ENCODE data around the gene DICER1. TPM values are rescaled to one million over a fixed set of nuclear protein-coding genes. Genes with fewer than 3 reads are reported as not detected.
"Not testable (repeated sequence)": the region's sequence is repeated elsewhere in the genome, so short reads cannot be mapped to it uniquely, and the experiment has no call there.

DICER1 gene
- 14.0 and 19.5 TPM in 2 replicates for total RNA-seq (2014; rRNA removed; shearing (Covaris generic))

DNA sequence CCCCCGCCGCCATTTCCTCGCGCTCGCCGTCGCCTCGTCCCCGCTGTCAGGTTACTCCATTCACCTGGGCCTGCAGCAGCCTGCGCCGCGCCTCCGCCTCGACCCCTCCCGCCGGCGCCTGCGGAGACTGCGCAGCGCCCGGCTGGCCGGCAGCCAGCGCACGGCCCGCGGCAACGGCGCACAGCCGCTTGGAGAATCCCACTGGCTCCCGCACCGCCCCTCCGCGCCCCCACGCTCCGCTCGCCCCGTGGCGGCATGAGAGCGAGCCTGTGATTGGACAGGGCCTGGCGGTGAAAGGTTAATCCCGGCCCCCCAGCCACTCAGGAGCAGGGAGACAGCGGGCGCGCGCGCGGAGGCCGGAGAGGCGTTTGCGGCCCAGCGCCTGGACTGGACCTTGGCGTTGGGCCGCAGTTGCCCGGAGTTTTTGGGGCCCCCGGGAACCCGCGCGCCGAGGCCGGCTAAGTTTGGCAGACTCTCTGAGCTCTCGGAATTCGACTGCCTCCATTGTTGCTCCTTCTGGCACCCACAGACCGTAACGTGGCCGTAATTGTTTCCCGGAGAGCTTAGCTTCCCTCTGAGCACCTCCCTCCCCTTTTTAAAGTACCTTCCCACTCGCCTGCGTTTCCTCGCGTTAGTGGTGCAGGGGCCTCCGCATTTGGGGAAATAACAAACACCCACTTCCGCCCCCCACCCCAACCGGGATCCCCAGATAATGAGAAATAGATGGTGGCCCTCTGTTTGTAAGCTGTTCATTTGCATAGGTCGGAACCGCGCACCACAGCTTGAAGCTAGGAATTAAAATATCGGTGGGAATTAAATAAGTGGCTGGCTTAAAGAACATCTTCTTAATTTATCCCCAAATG is at the start of gene DICER1:
Gene DICER1 (minus strand): TSS at position 203 of the 863 bp plus-strand sequence. CDS start 24,071 bp downstream, outside the sequence.
- DNase-seq (ENCODE audit: low spot score) = peak; percentile 92

- DNase-seq (ENCODE audit: low spot score) = no peak
Observed at GRCh38 chr14:95206534-95206933, 49.2 kb upstream of the DICER1 start.

DNA sequence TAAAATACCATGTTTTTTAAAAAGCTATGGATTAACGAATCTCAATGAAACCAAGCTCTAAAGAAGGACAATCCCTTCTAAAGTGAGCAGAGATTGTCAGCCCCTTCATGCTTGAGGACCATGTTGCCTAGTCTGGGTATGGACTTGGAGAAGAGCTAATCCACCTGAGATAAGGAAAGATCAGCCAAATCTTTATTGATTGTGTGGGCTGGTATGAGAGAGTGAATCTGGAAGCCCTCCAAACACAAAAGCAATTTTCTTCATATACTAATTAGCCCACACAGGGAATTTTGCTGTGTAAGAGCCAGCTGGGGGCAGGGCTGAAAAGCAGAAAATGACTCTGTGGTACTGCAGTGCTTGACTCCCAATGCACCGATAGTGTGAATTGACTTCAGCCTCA is 47.4 kb upstream of the DICER1 start:
- no peak for DNase-seq (ENCODE audit: low spot score)

GRCh38 chr14:95201745-95202144 is 44.4 kb upstream of the DICER1 start:
- DNase-seq (ENCODE audit: low spot score) = not testable (repeated sequence)

GRCh38 chr14:95200404-95200803 is 43.1 kb upstream of the DICER1 start:
- DNase-seq (ENCODE audit: low spot score) = no peak

DNA sequence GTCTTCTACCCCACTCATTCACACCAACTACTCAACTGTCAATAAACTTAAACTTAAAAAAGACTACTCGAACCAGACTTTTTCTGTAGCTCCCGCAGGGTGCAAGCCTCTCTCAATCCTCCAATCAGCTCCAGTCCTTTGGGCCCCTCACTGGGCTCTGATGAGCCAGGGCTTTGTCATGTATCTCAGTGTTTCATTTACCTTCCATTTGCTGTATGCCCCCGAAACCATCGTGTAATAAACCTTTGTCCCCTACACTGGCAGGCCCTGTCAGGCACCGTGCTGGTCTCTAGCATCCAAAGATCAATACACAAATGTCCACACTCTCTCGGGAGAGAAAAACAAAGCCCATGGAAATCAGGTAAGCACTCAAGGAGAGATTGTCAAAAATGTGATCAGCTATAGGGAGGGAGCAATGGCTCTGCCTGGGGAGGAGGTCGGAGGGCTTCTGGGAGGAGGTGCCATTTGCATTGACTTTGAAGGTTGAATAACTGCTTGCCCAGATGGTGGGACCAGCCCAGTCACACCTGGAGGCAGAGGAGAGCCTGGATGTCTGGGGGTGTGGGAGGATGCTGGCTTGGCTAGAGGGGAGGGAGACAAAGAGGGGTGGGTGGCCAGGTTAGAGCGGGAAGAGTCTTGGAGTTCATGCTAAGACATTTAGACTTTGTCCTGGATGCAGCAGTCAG is 42.1 kb upstream of the DICER1 start:
- no peak for DNase-seq (ENCODE audit: low spot score)

GRCh38 chr14:95198320-95198719 is 41.0 kb upstream of the DICER1 start:
- DNase-seq (ENCODE audit: low spot score) = no peak

DNA sequence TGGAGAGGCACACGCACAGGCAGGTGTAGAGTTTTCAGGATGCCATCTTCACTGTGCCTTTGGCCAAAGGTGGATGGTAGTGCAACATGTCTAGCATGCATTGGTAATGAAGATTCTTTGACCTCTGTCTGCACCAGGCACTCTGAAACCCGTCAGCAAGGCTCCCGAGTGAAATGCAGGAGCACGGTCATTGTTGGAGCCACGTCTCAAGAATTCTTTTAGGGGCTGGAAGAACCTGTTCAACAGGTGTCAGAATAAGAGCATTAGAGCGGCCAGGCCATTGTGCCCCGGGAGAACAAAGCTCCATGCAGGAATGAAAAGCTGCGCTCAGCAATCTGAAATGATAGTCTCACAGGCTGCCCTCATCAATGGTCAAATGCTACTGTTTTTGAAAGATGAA is 40.2 kb upstream of the DICER1 start:
- DNase-seq (ENCODE audit: low spot score) = no peak

DNA sequence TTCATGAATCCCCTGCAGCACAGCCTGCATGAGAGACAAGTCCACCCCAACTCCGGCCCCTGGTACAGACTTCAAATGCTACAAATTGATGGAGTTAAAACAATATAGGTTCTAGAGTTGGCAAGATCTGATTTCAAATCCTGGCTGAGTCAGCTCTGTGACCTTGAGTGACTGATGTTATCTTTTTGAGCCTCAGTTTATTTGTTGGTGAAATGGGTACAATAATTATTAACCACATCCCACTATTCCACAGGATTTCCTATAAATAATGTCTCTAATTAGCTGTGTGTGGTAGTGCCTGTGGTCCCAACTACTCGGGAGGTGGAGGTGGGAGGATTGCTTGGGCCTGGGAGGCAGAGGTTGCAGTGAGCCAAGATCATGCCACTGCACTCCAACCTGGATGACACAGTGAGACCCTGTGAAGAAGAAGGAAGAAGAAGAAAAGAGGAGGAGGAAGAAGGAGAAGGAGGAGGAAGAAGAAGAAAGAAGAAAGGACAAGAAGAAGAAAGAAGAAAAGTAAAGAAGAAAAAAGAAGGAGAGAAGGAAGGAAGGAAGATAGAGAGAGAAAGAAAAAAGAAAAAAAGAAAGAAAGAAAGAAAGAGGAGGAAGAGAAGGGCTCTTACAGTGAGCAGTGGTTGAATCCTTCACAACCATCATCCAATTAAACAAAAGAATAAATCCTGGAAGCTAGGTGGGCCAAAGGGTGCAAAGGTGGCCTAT is 39.7 kb upstream of the DICER1 start:
- DNase-seq (ENCODE audit: low spot score) = no peak

GRCh38 chr14:95196268-95196667 is 38.9 kb upstream of the DICER1 start:
- DNase-seq (ENCODE audit: low spot score) = no peak

GRCh38 chr14:95195031-95195430 is 37.7 kb upstream of the DICER1 start:
- DNase-seq (ENCODE audit: low spot score) = no peak

GRCh38 chr14:95193081-95193480 is 35.8 kb upstream of the DICER1 start:
- DNase-seq (ENCODE audit: low spot score) = no peak

DNA sequence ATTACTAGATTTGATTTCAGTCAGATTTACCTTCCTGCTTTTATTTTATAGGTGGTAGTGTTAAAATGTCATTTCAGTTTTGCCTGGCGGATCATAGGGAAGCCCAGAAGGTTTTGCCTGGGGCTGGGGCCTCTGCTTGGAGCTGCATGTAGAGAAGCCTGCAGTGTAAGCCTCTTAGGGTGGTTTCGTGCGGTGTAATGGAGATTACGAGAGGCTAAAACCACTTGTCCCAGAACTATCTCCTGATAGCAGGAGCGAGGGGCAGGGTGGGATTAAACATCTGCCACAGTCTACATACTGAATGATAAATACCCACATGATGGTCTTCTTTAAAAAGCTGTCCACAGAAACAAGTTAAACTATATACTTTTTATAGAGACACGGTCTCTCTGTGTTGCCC is 35.0 kb upstream of the DICER1 start:
- DNase-seq (ENCODE audit: low spot score) = no peak

- no peak for DNase-seq (ENCODE audit: low spot score)
Observed at GRCh38 chr14:95191445-95192199, 34.3 kb upstream of the DICER1 start.

DNA sequence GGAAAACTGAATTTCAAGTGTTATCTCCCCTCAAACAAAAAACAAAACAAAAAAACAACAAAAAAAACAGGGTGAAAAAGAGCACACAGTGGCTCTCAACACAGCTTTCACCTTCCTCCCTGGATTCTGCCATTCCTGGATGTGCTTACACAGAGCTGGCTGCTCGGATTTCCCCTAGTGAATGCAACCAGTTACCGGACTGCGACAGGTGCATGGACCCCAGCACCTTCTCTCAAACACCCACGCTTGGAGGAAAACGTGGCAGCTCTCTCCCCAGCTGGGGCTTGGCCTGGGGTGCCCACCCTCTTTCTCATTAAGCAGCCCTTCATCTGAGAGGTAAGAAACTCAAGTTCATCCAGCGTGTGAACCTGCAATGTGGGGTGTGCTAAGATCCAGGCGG is 33.5 kb upstream of the DICER1 start:
- no peak for DNase-seq (ENCODE audit: low spot score)

GRCh38 chr14:95190346-95190840 is 33.1 kb upstream of the DICER1 start:
- DNase-seq (ENCODE audit: low spot score) = no peak

GRCh38 chr14:95189367-95190132 is 32.2 kb upstream of the DICER1 start:
- no peak for DNase-seq (ENCODE audit: low spot score)

DNA sequence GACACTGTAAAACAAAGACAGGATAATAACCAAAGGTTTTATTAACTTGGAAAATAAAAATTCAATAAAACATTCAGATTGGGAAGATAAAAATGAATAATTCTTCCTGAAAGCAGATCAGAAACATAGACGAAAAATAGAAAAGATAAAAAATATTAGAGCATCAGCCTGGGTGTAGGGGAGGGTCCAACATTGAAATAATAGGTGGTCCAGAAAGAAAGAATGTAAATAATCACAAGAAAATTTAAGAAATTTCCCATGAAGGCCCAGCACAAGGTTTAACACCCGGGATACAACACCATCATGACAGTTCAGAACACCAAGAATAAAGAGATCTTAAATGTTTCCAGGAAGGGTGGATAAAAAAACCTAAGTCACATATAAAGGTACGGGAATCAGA is 31.1 kb upstream of the DICER1 start:
- DNase-seq (ENCODE audit: low spot score) = no peak

GRCh38 chr14:95185767-95186392 is 28.6 kb upstream of the DICER1 start:
- DNase-seq (ENCODE audit: low spot score) = no peak
